Endothelial cell (in vitro differentiated cells): ENCODE measurements around the gene HPN. TPM values are rescaled to one million over a fixed set of nuclear protein-coding genes. Genes with fewer than 3 reads are reported as not detected.
"Not testable (repeated sequence)": the region's sequence is repeated elsewhere in the genome, so short reads cannot be mapped to it uniquely, and the experiment has no call there.

ENCODE experiments used
- DNase-seq: peaks from one replicate; pipeline ENCODE4 v3.0.0; 2021; ENCODE audit warnings: low spot score
- H3K27ac Mint-ChIP-seq: one replicate; pipeline ENCODE4 v1.8.0; 2021; ENCODE audit warnings: mixed read lengths, inconsistent platforms; ENCODE audit not compliant: unreplicated experiment
- H3K27me3 Mint-ChIP-seq: one replicate; pipeline ENCODE4 v1.8.0; 2021; ENCODE audit warnings: mild to moderate bottlenecking, moderate library complexity, mixed read lengths, inconsistent platforms; ENCODE audit not compliant: unreplicated experiment
- H3K36me3 Mint-ChIP-seq: one replicate; pipeline ENCODE4 v1.8.0; 2021; ENCODE audit warnings: mild to moderate bottlenecking, low read depth, mixed read lengths, inconsistent platforms; ENCODE audit not compliant: unreplicated experiment
- H3K4me1 Mint-ChIP-seq: one replicate; pipeline ENCODE4 v1.8.0; 2021; ENCODE audit warnings: mild to moderate bottlenecking, mixed read lengths, inconsistent platforms; ENCODE audit not compliant: unreplicated experiment
- H3K4me3 Mint-ChIP-seq: one replicate; pipeline ENCODE4 v1.8.0; 2021; ENCODE audit warnings: mild to moderate bottlenecking, mixed read lengths, inconsistent platforms; ENCODE audit not compliant: unreplicated experiment
- H3K9me3 Mint-ChIP-seq: one replicate; pipeline ENCODE4 v1.8.0; 2021; ENCODE audit warnings: mixed read lengths, inconsistent platforms; ENCODE audit not compliant: unreplicated experiment
- total RNA-seq: library from RNA; stranded (reverse); fragmentation: NEBNext Ultra II Directional; extraction: Animal tissue kit (Norgen Biotek cat#: 25700); gene quantifications from one replicate; pipeline ENCODE4 v1.2.1, GENCODE V29; 2021; ENCODE audit not compliant: unreplicated experiment
- TF ChIP-seq, protein P1 (sequence below): fragments of 200-600 bp; sonication (generic); IDR thresholded peaks from one replicate; pipeline ENCODE4 v1.5.0; 2021; ENCODE audit warnings: antibody characterized with exemption; ENCODE audit not compliant: unreplicated experiment

The HPN gene
- total RNA-seq, 1 donor from 2014 or later, result 1.3 TPM

DNA sequence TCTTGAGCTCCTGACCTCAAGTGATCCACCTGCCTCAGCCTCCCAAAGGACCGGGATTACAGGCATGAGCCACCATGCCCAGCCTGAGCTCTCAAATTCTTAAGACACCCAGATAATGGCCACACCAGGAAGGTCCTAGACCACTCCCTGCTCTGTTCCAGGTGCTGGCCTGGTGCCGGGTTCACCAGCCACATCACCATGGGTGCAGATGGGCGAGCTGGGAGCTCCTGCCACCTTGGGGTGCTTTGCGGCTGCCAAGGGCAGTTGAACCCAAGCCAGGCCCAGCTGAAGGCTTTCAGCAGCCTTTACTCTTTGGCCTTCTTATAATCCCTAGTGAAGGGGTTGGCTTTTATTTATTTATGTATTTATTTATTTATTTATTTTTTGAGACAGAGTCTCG, 4.9 kb downstream of the HPN start:
- no peak overlapping the region for H3K27ac Mint-ChIP-seq
- no peaks in the 10 kb centered on the region for H3K9me3 Mint-ChIP-seq
- H3K27me3 Mint-ChIP-seq, result peaks cover 8% of the 10 kb centered on the region
- DNase-seq, result no peak
- TF ChIP-seq, protein P1, sequence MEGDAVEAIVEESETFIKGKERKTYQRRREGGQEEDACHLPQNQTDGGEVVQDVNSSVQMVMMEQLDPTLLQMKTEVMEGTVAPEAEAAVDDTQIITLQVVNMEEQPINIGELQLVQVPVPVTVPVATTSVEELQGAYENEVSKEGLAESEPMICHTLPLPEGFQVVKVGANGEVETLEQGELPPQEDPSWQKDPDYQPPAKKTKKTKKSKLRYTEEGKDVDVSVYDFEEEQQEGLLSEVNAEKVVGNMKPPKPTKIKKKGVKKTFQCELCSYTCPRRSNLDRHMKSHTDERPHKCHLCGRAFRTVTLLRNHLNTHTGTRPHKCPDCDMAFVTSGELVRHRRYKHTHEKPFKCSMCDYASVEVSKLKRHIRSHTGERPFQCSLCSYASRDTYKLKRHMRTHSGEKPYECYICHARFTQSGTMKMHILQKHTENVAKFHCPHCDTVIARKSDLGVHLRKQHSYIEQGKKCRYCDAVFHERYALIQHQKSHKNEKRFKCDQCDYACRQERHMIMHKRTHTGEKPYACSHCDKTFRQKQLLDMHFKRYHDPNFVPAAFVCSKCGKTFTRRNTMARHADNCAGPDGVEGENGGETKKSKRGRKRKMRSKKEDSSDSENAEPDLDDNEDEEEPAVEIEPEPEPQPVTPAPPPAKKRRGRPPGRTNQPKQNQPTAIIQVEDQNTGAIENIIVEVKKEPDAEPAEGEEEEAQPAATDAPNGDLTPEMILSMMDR, result no peak
- no peaks in the 10 kb centered on the region for H3K36me3 Mint-ChIP-seq
- peaks cover 17% of the 10 kb centered on the region for H3K4me1 Mint-ChIP-seq
- no peak overlapping the region for H3K4me3 Mint-ChIP-seq

DNA sequence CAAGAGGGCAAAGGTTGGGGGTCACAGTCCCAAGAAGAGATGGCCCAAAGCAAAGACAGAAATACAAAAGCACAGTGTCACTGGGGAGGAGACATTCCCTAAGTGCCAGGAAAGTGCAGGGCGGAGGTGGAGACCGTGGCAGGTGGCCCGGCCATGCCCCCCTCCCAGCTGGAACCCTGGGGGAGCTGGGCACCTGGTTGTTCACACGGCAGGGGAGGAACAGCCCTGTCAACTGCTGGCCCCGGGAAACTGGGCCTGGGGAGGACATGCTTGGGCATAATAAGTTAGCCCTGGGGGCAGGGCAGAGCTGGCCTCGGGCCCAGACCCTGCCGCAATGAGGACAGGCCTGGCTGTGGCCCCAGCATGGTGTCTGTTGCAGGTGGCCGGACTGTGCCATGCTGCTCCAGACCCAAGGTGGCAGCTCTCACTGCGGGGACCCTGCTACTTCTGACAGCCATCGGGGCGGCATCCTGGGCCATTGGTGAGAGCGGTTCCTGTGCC, 7.4 kb downstream of the HPN start:
- Mint-ChIP-seq H3K9me3 (no peaks in the 10 kb centered on the region), H3K4me3 (no peak overlapping the region), H3K4me1 (peaks cover 15% of the 10 kb centered on the region), H3K27me3 (peaks cover 6% of the 10 kb centered on the region), H3K27ac (no peak overlapping the region), H3K36me3 (no peaks in the 10 kb centered on the region)
- TF ChIP-seq, protein P1, result no peak
- no peak for DNase-seq

DNA sequence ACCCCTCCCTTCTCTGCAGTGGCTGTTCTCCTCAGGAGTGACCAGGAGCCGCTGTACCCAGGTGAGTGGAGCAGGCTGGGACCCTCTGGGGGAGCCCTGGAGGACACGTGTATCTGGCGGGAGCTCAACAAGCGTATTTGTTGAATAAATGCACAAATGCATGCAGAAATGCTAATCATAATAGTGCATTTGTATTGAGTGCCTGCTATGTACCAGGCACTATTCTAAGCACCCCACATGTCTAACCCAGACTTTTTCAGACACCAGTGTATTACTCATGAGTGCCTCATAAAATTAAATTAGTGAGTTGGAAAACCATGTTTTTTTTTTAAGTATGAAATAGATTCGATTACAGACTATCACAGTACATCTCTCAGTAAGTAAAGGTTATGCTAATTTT, 7.9 kb downstream of the HPN start:
- H3K36me3 Mint-ChIP-seq, result no peaks in the 10 kb centered on the region

GRCh38 chr19:35050662-35051061, 9.1 kb downstream of the HPN start:
- H3K4me3 Mint-ChIP-seq, DNase-seq, H3K27me3 Mint-ChIP-seq, H3K36me3 Mint-ChIP-seq, H3K9me3 Mint-ChIP-seq, H3K27ac Mint-ChIP-seq, H3K4me1 Mint-ChIP-seq: not testable (repeated sequence)

More for the DNA sequence above, 7.9 kb downstream of the HPN start:
- TF ChIP-seq, protein P1, result no peak
- no peak for DNase-seq
- Mint-ChIP-seq H3K27me3 (peaks cover 1% of the 10 kb centered on the region), H3K4me3 (no peak overlapping the region), H3K27ac (no peak overlapping the region), H3K4me1 (peaks cover 13% of the 10 kb centered on the region), H3K9me3 (no peaks in the 10 kb centered on the region)

GRCh38 chr19:35051268-35051667, 9.7 kb downstream of the HPN start:
- not testable (repeated sequence) for H3K4me3 Mint-ChIP-seq, H3K9me3 Mint-ChIP-seq, DNase-seq, H3K27me3 Mint-ChIP-seq, H3K4me1 Mint-ChIP-seq, H3K36me3 Mint-ChIP-seq, H3K27ac Mint-ChIP-seq

- peaks cover 3% of the 10 kb centered on the region for H3K4me1 Mint-ChIP-seq
- peaks cover 3% of the 10 kb centered on the region for H3K27me3 Mint-ChIP-seq
- no peaks in the 10 kb centered on the region for H3K36me3 Mint-ChIP-seq
- H3K9me3 Mint-ChIP-seq, result no peaks in the 10 kb centered on the region
- no peak overlapping the region for H3K27ac Mint-ChIP-seq
- DNase-seq, result no peak
- no peak overlapping the region for H3K4me3 Mint-ChIP-seq
- TF ChIP-seq, protein P1, result no peak
Observed at GRCh38 chr19:35051796-35052195, 10.3 kb downstream of the HPN start.
